ENCODE results near the gene ERCC6L2. TPM values are rescaled to one million over a fixed set of nuclear protein-coding genes. Genes with fewer than 3 reads are reported as not detected.

Gene ERCC6L2
- total RNA-seq, 2 experiments from 2014 or later = 33.8 to 34.5 TPM

- Mint-ChIP-seq H3K27ac (no peak overlapping the region), H3K4me1 (peaks cover 5% of the 10 kb centered on the region), H3K9me3 (peaks cover 8% of the 10 kb centered on the region), H3K4me3 (no peak overlapping the region), H3K27me3 (no peaks in the 10 kb centered on the region), H3K36me3 (peaks cover 38% of the 10 kb centered on the region)
- DNase-seq = no peak
Measured at GRCh38 chr9:96006296-96006879, 130.9 kb downstream of the ERCC6L2 start.

- Mint-ChIP-seq H3K27me3 (no peaks in the 10 kb centered on the region), H3K27ac (no peak overlapping the region), H3K9me3 (peaks cover 10% of the 10 kb centered on the region), H3K4me1 (peaks cover 9% of the 10 kb centered on the region), H3K4me3 (no peak overlapping the region), H3K36me3 (peaks cover 40% of the 10 kb centered on the region)
- no peak for DNase-seq
Measured at GRCh38 chr9:96006961-96007360, 131.5 kb downstream of the ERCC6L2 start.

- peaks cover 21% of the 10 kb centered on the region for H3K4me1 Mint-ChIP-seq
- no peak overlapping the region for H3K4me3 Mint-ChIP-seq
- H3K9me3 Mint-ChIP-seq = peaks cover 2% of the 10 kb centered on the region
- DNase-seq = no peak
- H3K36me3 Mint-ChIP-seq = peaks cover 34% of the 10 kb centered on the region
- H3K27ac Mint-ChIP-seq = peak overlapping the region; percentile 84
- H3K27me3 Mint-ChIP-seq = no peaks in the 10 kb centered on the region
Measured at GRCh38 chr9:96008502-96009222, 133.2 kb downstream of the ERCC6L2 start.

- no peak for DNase-seq
- Mint-ChIP-seq H3K9me3 (peaks cover 2% of the 10 kb centered on the region), H3K4me3 (no peak overlapping the region)
Measured at GRCh38 chr9:96009223-96009602, 133.7 kb downstream of the ERCC6L2 start.

GRCh38 chr9:96009690-96010472 is 134.4 kb downstream of the ERCC6L2 start:
- peaks cover 2% of the 10 kb centered on the region for H3K9me3 Mint-ChIP-seq
- no peaks in the 10 kb centered on the region for H3K27me3 Mint-ChIP-seq
- peaks cover 30% of the 10 kb centered on the region for H3K4me1 Mint-ChIP-seq
- peak; percentile 57 for DNase-seq
- peaks cover 37% of the 10 kb centered on the region for H3K36me3 Mint-ChIP-seq
- H3K27ac Mint-ChIP-seq = peak overlapping the region; percentile 84
- H3K4me3 Mint-ChIP-seq = no peak overlapping the region

More at GRCh38 chr9:96009223-96009602, 133.7 kb downstream of the ERCC6L2 start:
- peak overlapping the region; percentile 84 for H3K27ac Mint-ChIP-seq
- peaks cover 25% of the 10 kb centered on the region for H3K4me1 Mint-ChIP-seq
- peaks cover 35% of the 10 kb centered on the region for H3K36me3 Mint-ChIP-seq
- H3K27me3 Mint-ChIP-seq = no peaks in the 10 kb centered on the region

GRCh38 chr9:96014078-96014477 is 138.6 kb downstream of the ERCC6L2 start:
- Mint-ChIP-seq H3K27me3 (no peaks in the 10 kb centered on the region), H3K36me3 (peaks cover 48% of the 10 kb centered on the region), H3K4me3 (peak overlapping the region; percentile 75), H3K9me3 (peaks cover 2% of the 10 kb centered on the region), H3K4me1 (peaks cover 60% of the 10 kb centered on the region), H3K27ac (peak overlapping the region; percentile 96)
- peak; percentile 43 for DNase-seq

GRCh38 chr9:96015876-96016686 is 140.6 kb downstream of the ERCC6L2 start:
- peaks cover 70% of the 10 kb centered on the region for H3K4me1 Mint-ChIP-seq
- H3K27ac Mint-ChIP-seq = peak overlapping the region; percentile 100
- H3K9me3 Mint-ChIP-seq = peaks cover 2% of the 10 kb centered on the region
- H3K36me3 Mint-ChIP-seq = peaks cover 43% of the 10 kb centered on the region
- DNase-seq = peak; percentile 53
- peak overlapping the region; percentile 5 for H3K4me3 Mint-ChIP-seq
- H3K27me3 Mint-ChIP-seq = no peaks in the 10 kb centered on the region
